Prostate gland (tissue), 2 donors: ENCODE measurements around the gene DCP1B.

Source experiments
- CTCF ChIP-seq, 4 experiments: fragments of 200-600 bp in 2 of 4; fragments of 450-650 bp in 2 of 4; sonication (generic) in 2 of 4; IDR thresholded peaks; 1 replicate in 3 of 4; 2 replicates in 1 of 4; pipeline ENCODE4 v1.5.1; 2016 to 2019; ENCODE audit warnings: antibody characterized with exemption in 4 of 4, mild to moderate bottlenecking in 2 of 4, moderate library complexity in 2 of 4
- POLR2A ChIP-seq: fragments of 450-650 bp; IDR thresholded peaks from one replicate; pipeline ENCODE4 v1.6.1; 2016; ENCODE audit warnings: antibody characterized with exemption, mild to moderate bottlenecking
- POLR2AphosphoS5 ChIP-seq: sonication (generic); formaldehyde crosslinking; IDR thresholded peaks from one replicate; pipeline ENCODE4 v1.6.1; 2017; ENCODE audit warnings: antibody characterized with exemption

DNA sequence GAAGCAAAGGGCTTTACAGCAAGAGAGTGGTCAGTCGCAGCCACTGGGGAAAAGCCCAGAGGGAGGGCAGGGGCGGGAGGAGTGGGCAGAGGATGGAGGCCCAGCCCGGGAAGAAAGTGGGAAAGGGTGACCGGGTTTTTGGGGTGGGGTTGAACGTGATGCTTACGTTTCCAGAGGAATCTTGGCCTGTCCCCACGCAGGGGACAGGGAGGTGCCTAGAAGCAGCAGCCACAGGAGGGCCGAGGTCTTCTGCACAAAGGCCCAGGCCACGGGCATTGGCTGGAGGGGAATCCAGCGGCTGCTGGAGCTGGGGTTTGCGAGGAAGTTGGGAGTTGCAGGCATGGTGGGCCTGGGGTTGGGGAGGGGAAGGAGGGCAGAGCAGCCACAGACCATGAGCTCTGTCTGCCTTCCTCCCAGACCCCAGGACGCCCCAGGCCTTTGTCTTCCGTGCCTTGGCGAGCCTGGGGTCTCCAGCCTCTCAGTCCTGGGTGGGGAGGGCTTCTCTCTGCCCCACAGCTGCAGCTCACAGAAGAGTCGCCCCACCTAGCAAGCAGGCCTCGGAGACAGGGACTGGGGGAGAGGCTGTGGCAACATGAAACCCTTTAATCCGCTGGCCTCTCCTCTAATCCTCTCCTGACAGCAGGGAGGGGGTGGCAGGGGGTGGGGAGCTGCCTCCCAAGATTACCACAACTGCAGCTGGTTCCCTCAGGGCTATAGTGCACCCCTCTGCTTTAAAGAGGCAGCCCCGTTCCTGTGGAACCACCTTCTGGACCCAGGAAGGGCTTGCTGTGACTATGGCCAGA, 86.0 kb downstream of the DCP1B start, which contains the start of gene CACNA2D4:
- TF ChIP-seq CTCF (IDR thresholded peaks at IDR 0.05): no peak
- TF ChIP-seq POLR2AphosphoS5: no peak
- TF ChIP-seq POLR2A: no peak
